Tibial nerve (tissue), 3 donors: ENCODE measurements around the gene DLG1.

Experiments used
- POLR2A ChIP-seq, 2 donors: fragments of 450-650 bp; IDR thresholded peaks; one replicate each; pipeline ENCODE4 v1.6.1; 2017; ENCODE audit warnings: antibody characterized with exemption in 2 of 2, mild to moderate bottlenecking in 2 of 2, moderate library complexity in 2 of 2
- TF ChIP-seq, protein P1 (sequence below), 5 experiments: fragments of 200-600 bp in 3 of 5; fragments of 450-650 bp in 2 of 5; sonication (generic) in 3 of 5; IDR thresholded peaks; one replicate each; pipeline ENCODE4 v1.5.1; 2016 to 2019; ENCODE audit warnings: antibody characterized with exemption in 5 of 5, mild to moderate bottlenecking in 3 of 5, moderate library complexity in 2 of 5

DNA sequence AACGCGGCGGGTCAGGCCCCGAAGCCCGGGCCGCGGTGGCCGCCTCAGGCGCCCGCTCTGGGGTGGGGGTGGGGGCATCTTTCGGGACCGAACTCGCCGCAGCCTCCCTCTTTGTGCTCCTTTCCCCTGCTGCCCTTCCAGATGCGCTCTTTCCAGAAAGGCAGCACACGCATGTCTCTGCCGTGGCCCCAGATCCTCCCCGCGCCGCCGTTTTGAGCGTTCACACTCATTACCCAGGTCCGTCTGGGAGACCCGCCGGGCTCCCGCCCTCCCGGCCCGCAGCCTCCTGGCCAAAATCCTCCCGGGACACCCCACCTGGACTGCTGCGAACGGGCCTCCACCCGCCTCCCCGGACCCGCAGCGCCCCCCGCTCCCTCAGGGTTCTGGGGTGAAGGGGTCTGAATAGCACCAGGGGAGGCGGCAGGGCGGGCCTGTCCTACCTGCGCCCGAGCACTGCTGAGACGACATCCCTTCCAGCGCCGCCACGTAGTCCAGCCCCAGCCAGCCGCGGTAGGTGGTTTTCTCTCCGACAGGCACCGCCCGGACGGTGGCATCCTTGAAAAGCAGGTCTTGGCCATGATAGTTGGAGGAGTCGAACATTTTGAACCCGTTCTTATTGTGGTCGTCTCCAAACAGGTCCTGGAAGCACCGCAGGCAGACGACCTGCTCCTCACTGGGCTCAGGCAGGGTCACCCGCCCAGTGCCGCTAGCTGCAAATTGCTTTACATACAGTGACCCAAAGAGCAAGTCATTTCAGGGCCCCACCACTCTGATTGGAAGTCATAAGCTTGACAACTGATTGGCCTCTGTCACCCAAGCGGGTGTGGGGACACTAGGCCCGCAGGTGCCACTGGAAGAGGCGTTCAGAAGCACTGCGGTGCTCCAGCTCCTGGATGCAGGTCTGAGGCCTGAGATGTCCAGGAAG, 294.7 kb downstream of the DLG1 start:
- TF ChIP-seq, protein P1, sequence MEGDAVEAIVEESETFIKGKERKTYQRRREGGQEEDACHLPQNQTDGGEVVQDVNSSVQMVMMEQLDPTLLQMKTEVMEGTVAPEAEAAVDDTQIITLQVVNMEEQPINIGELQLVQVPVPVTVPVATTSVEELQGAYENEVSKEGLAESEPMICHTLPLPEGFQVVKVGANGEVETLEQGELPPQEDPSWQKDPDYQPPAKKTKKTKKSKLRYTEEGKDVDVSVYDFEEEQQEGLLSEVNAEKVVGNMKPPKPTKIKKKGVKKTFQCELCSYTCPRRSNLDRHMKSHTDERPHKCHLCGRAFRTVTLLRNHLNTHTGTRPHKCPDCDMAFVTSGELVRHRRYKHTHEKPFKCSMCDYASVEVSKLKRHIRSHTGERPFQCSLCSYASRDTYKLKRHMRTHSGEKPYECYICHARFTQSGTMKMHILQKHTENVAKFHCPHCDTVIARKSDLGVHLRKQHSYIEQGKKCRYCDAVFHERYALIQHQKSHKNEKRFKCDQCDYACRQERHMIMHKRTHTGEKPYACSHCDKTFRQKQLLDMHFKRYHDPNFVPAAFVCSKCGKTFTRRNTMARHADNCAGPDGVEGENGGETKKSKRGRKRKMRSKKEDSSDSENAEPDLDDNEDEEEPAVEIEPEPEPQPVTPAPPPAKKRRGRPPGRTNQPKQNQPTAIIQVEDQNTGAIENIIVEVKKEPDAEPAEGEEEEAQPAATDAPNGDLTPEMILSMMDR (IDR thresholded peaks at IDR 0.05), result no peak
- no peak for TF ChIP-seq POLR2A (IDR thresholded peaks at IDR 0.05)
